Activated T-helper 1 cell treated with Interleukin-2 at 50 U/mL for 16 hours (primary cell): Measurements from ENCODE around the gene PSMA3.
"Not testable (repeated sequence)": the region's sequence is repeated elsewhere in the genome, so short reads cannot be mapped to it uniquely, and the experiment has no call there.

Experiments used
- DNase-seq: peaks from one replicate; pipeline ENCODE4 v3.0.0-alpha.2; 2020; ENCODE audit warnings: low read depth

PSMA3 gene

GRCh38 chr14:58244556-58245387 is at the start of gene PSMA3:
TSS of gene PSMA3 (plus strand) at chr14:58244843. CDS start at chr14:58244921, 78 bp downstream.
- peak; percentile 96 for DNase-seq

GRCh38 chr14:58196198-58196597 is 48.4 kb upstream of the PSMA3 start:
- no peak for DNase-seq

- no peak for DNase-seq
Observed at GRCh38 chr14:58198086-58198485, 46.6 kb upstream of the PSMA3 start.

GRCh38 chr14:58199726-58200479 is 44.7 kb upstream of the PSMA3 start, which contains the start of gene ACTR10:
TSS of gene ACTR10 (plus strand) at chr14:58200149. CDS start at chr14:58200218, 69 bp downstream.
- DNase-seq: peak; percentile 82

GRCh38 chr14:58200480-58200841 is 44.2 kb upstream of the PSMA3 start:
- DNase-seq: no peak

- no peak for DNase-seq
Observed at GRCh38 chr14:58200846-58201245, 43.8 kb upstream of the PSMA3 start.

GRCh38 chr14:58213176-58213575 is 31.5 kb upstream of the PSMA3 start:
- DNase-seq: no peak

GRCh38 chr14:58215191-58215914 is 29.3 kb upstream of the PSMA3 start:
- DNase-seq: no peak

- no peak for DNase-seq
Observed at GRCh38 chr14:58216544-58216943, 28.1 kb upstream of the PSMA3 start.

- no peak for DNase-seq
Observed at GRCh38 chr14:58227096-58227819, 17.4 kb upstream of the PSMA3 start.

- DNase-seq: no peak
Observed at GRCh38 chr14:58238252-58239243, 6.1 kb upstream of the PSMA3 start.

- peak; percentile 64 for DNase-seq
Observed at GRCh38 chr14:58239244-58240195, 5.1 kb upstream of the PSMA3 start.

GRCh38 chr14:58243790-58244555 is 670 bp upstream of the PSMA3 start:
- no peak for DNase-seq

- no peak for DNase-seq
Observed at GRCh38 chr14:58245562-58245961, 919 bp downstream of the PSMA3 start.

GRCh38 chr14:58249611-58250010 is 5.0 kb downstream of the PSMA3 start:
- no peak for DNase-seq

GRCh38 chr14:58258156-58258555 is 13.5 kb downstream of the PSMA3 start:
- no peak for DNase-seq

- not testable (repeated sequence) for DNase-seq
Observed at GRCh38 chr14:58262005-58262404, 17.4 kb downstream of the PSMA3 start.

GRCh38 chr14:58265401-58265800 is 20.8 kb downstream of the PSMA3 start:
- no peak for DNase-seq

GRCh38 chr14:58270628-58271027 is 26.0 kb downstream of the PSMA3 start:
- DNase-seq: no peak
